HG02885 (cell line): Measurements from ENCODE around the gene GSG1L2.
"Not testable (repeated sequence)": the region's sequence is repeated elsewhere in the genome, so short reads cannot be mapped to it uniquely, and the experiment has no call there.

Experiments used
- ATAC-seq: cut with Tn5 transposase; IDR thresholded peaks from one replicate; pipeline ENCODE4 v1.9.1; 2021; ENCODE audit warnings: mild to moderate bottlenecking; ENCODE audit not compliant: unreplicated experiment, poor library complexity

Gene GSG1L2

GRCh38 chr17:9798008-9798407, 23.9 kb downstream of the GSG1L2 start:
- no peak for ATAC-seq

GRCh38 chr17:9792181-9792840, 29.6 kb downstream of the GSG1L2 start:
- no peak for ATAC-seq

GRCh38 chr17:9790889-9791876, 30.7 kb downstream of the GSG1L2 start, which contains the start of gene DHRS7C:
DHRS7C (minus strand) TSS chr17:9791592; CDS start chr17:9791284, 308 bp downstream.
- no peak for ATAC-seq

GRCh38 chr17:9790316-9790715, 31.6 kb downstream of the GSG1L2 start:
- no peak for ATAC-seq

GRCh38 chr17:9788601-9789000, 33.3 kb downstream of the GSG1L2 start:
- no peak for ATAC-seq

GRCh38 chr17:9784544-9784943, 37.3 kb downstream of the GSG1L2 start:
- ATAC-seq: no peak

- not testable (repeated sequence) for ATAC-seq
These were observed 38.4 kb downstream of the GSG1L2 start for GRCh38 chr17:9783465-9783864.

- ATAC-seq: no peak
These were observed 38.8 kb downstream of the GSG1L2 start for GRCh38 chr17:9783050-9783449.

GRCh38 chr17:9780552-9780951, 41.3 kb downstream of the GSG1L2 start:
- ATAC-seq: no peak

GRCh38 chr17:9776911-9777310, 45.0 kb downstream of the GSG1L2 start:
- no peak for ATAC-seq

- no peak for ATAC-seq
These were observed 49.2 kb downstream of the GSG1L2 start for GRCh38 chr17:9772658-9773057.

GRCh38 chr17:9771465-9771864, 50.4 kb downstream of the GSG1L2 start:
- no peak for ATAC-seq

- no peak for ATAC-seq
These were observed 52.7 kb downstream of the GSG1L2 start for GRCh38 chr17:9769036-9769695.

- no peak for ATAC-seq
These were observed 53.4 kb downstream of the GSG1L2 start for GRCh38 chr17:9768381-9768934.

GRCh38 chr17:9767432-9767991, 54.4 kb downstream of the GSG1L2 start:
- no peak for ATAC-seq

- ATAC-seq: no peak
These were observed 54.9 kb downstream of the GSG1L2 start for GRCh38 chr17:9766970-9767369.

- ATAC-seq: no peak
These were observed 56.6 kb downstream of the GSG1L2 start for GRCh38 chr17:9765322-9765721.

- no peak for ATAC-seq
These were observed 58.2 kb downstream of the GSG1L2 start for GRCh38 chr17:9763643-9764042.

GRCh38 chr17:9760266-9760665, 61.6 kb downstream of the GSG1L2 start:
- ATAC-seq: no peak

GRCh38 chr17:9755083-9755482, 66.8 kb downstream of the GSG1L2 start:
- ATAC-seq: no peak
